ENCODE results near the gene CHI3L2.
"Not testable (repeated sequence)": the region's sequence is repeated elsewhere in the genome, so short reads cannot be mapped to it uniquely, and the experiment has no call there.

Gene CHI3L2

GRCh38 chr1:111202366-111202706 is 25.2 kb upstream of the CHI3L2 start:
- DNase-seq (ENCODE audit: low read depth in 3 of 3) = no peak

- DNase-seq (ENCODE audit: low read depth in 3 of 3) = no peak
These were observed 24.5 kb upstream of the CHI3L2 start for GRCh38 chr1:111202707-111203623.

GRCh38 chr1:111203681-111204200 is 23.8 kb upstream of the CHI3L2 start:
- peak in 2 of 3 experiments; percentile 65 to 74 for DNase-seq (ENCODE audit: low read depth in 3 of 3)

DNA sequence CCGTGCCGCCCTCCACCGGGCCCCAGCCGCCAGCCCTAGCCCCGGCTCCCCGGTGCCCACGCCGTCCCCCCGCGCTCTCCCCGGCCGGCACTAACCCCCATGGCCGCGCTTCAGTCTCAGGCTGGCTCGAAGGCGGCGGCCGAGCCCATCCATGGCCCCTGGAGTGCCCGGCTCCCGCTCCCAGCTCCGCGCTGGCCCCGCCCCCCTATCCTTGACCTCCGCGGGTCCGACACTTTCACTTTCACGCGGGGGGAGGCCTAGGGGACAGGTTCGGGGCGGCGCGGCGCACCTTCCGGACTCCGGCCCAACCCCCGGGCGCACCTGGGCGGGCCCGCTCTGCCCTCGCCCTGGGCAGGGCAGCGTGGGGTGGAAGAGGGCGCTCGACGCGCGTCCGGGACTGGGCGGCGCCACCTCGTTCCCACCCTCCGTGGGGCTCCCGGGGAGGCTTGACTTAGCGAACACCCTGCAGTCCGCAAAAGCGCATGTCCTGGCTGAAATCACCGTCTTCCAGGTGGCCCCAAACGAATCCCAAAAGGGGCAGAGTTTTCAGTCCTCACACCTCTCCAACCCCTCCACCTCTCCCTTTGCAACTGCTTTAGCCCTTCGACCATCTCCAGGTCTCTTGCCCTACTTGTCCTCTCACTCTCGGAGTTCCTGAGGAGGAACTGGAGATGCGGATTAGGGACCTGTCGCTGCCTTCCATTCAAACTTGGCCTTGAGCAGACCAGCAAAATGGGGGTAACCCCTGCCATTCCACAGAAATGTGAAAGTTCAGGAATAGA is 23.1 kb upstream of the CHI3L2 start:
- peak in 2 of 3 experiments; percentile 53 to 58 for DNase-seq (ENCODE audit: low read depth in 3 of 3)

GRCh38 chr1:111204983-111205713 is 22.4 kb upstream of the CHI3L2 start:
- no peak for DNase-seq (ENCODE audit: low read depth in 3 of 3)

GRCh38 chr1:111205714-111206050 is 21.8 kb upstream of the CHI3L2 start:
- DNase-seq (ENCODE audit: low read depth in 3 of 3) = no peak

- no peak for DNase-seq (ENCODE audit: low read depth in 3 of 3)
These were observed 18.6 kb upstream of the CHI3L2 start for GRCh38 chr1:111208921-111209320.

DNA sequence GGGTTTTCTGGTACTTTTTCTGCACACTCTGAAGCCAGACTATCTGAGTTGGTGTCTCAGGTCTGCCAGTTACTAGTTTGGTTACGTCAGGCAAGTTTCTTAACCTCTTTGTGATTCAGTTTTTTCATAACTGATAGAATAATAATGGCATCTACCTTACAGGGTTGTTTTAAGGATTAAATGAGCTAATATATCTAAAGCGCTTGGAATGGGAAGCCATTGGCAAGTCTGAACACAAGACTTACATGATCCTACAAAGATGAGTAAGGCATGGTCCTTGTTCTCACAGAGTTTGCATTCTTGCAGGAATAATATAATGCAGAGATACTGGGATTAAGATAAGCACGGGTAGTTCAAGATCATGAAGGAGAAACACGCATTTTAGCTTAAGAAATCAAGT is 17.9 kb upstream of the CHI3L2 start:
- no peak for DNase-seq (ENCODE audit: low read depth in 3 of 3)

DNA sequence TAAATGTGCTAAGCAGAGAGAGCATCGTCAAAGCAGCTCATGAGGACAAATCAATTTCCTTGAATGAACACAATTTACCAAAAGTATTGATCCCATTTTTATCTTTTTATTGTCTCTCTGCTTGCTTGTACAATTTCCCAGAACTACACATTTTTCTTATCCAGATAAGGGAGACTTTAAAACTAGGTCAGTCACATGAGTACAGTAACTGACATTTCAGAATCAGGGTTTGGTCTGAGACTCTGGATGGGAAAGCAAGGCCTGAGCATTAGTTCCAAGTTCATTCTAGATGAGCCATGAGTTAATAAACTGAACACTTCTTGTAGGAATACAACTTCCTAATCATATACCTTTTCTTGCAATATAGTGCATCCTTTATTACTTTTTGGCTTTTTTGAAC is 15.6 kb upstream of the CHI3L2 start:
- DNase-seq (ENCODE audit: low read depth in 3 of 3) = no peak

- DNase-seq (ENCODE audit: low read depth in 3 of 3) = no peak
These were observed 14.7 kb upstream of the CHI3L2 start for GRCh38 chr1:111212634-111213335.

DNA sequence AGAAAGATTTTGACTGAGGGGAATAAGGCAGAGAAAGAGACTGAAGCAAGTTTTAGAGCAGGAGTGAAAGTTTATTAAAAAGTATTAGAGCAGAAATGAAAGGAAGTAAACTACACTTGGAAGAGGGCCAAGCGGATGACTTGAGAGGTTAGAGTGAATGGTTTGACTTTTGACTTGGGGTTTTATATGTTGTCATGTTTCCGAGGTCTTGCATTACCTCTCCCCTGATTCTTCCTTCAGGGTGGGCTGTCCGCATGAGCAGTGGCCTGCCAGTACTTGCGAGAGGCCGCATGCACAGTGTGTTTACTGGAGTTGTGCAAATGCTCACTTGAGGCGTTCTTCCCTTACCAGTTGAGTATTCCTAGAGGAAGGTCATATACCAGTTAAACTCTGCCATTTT is 14.1 kb upstream of the CHI3L2 start:
- DNase-seq (ENCODE audit: low read depth in 3 of 3) = no peak

- no peak for DNase-seq (ENCODE audit: low read depth in 3 of 3)
These were observed 13.3 kb upstream of the CHI3L2 start for GRCh38 chr1:111214074-111214801.

DNA sequence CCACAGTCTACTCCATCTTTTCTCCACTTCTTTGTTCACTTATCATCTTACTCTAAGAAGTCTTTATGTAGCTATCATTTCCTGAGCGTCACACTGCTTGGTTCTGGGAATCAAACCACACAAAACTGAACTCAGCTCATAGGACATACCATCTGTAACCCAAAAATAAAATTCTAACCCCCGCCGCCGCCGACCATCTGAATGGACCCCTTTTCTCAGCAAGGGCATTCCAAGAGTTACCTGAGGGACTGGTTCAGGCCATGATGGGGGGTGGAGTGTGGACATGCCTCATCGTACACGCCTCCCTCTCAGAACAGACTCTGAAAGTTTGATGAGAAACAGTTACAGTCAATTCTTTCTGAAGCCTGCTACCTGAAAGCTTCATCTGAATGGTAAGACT is 12.6 kb upstream of the CHI3L2 start:
- DNase-seq (ENCODE audit: low read depth in 3 of 3) = peak in 1 of 3 experiments; percentile 38

DNA sequence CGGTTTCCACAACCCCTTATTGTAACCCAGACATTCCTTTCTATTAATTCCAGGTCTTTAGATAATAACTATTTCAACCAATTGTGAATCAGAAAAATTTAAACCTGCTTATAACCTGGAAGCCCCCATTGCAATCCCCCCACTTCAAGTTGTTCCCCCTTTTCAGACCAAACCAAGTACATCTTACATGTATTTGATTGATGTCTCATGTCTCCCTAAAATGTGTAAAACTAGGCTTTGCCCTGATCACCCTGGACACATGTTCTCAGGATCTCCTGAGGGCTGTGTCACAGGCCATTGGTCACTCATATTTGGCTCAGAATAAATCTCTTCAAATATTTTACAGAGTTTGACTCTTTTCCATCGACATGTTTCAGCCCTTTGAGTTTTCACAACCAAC is 12.2 kb upstream of the CHI3L2 start:
- DNase-seq (ENCODE audit: low read depth in 3 of 3) = not testable (repeated sequence)

- no peak for DNase-seq (ENCODE audit: low read depth in 3 of 3)
These were observed 10.8 kb upstream of the CHI3L2 start for GRCh38 chr1:111216751-111217150.

GRCh38 chr1:111217183-111217910 is 10.2 kb upstream of the CHI3L2 start:
- DNase-seq (ENCODE audit: low read depth in 3 of 3) = no peak

GRCh38 chr1:111218701-111219556 is 8.6 kb upstream of the CHI3L2 start:
- no peak for DNase-seq (ENCODE audit: low read depth in 3 of 3)

GRCh38 chr1:111219557-111220286 is 7.8 kb upstream of the CHI3L2 start:
- no peak for DNase-seq (ENCODE audit: low read depth in 3 of 3)
